ENCODE measurements around the gene GRAMD4.

Gene GRAMD4, protein sequence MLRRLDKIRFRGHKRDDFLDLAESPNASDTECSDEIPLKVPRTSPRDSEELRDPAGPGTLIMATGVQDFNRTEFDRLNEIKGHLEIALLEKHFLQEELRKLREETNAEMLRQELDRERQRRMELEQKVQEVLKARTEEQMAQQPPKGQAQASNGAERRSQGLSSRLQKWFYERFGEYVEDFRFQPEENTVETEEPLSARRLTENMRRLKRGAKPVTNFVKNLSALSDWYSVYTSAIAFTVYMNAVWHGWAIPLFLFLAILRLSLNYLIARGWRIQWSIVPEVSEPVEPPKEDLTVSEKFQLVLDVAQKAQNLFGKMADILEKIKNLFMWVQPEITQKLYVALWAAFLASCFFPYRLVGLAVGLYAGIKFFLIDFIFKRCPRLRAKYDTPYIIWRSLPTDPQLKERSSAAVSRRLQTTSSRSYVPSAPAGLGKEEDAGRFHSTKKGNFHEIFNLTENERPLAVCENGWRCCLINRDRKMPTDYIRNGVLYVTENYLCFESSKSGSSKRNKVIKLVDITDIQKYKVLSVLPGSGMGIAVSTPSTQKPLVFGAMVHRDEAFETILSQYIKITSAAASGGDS

DNA sequence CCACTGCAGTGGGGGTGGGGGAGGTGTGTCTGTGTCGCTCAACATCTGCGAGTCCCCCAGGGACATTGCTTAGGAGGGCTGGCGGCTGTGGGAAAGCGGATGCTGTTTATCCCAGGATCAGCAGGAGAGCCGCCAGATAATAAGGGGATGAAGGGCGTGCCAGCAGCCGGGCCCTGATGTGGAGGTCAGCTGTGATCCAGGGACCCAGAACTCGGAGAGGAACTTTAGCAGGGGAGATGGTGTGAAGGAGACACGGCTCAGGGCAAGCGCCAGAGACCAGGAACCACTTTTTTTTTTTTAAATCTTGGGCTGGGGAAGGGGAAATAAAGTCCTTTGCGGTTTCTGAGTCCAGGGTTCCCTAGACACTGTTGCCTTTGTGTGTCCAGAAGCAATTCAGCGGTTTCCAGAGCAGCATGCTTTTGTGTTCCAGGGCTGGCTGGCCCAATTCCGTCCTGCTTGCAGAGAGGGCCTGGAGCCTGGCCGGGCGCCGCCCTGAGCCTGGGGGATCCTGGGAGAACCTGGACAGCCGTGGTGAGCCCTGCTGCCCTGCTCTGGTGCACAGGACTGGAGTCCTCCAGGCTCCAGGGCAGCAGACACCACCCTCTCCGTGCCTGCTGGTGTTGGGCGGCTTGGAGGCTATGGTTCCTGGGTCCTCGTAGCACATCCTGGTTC lies at the start of gene GRAMD4:
Gene GRAMD4, plus strand, starts transcription at position 557 of the 672 bp plus-strand sequence. CDS start 6,414 bp downstream, outside the sequence.
- DNase-seq: no peak
- in situ Hi-C loops (cut with HindIII; ENCODE audit: low pct_ligation_motif_present, low pct_unique_long_range_greater_than_20kb, low sequenced_read_pairs): no loop called here

DNA sequence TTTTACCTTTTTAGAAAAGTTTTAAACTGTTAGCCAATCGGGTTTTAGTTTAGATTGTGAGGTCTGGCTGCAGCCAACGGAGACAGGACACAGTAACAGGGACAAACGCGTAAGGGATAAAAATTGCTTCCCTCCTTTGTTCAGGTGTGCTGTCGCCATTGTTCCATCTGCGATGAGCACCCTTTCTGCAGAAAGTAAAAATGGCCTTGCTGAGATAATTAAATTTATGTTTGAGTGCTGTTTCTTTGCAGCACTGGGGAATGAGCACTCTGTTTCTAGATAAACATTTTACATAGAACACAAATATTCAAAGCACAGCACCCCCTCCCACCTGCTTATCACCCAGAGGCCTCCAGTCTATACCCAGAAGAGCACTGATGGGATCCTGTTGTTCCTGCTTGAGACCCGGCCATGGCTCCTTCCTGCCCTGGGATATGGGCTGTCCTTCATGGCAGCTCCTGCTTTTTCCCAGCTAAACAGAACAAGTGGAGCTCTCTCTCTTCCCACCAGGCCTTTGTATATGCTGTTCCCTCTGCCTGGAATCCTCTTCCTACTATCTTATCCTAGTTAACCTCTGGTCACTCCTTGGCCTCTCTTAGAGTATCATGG lies 48.4 kb upstream of the GRAMD4 start:
- in situ Hi-C loops (cut with HindIII; ENCODE audit: low pct_ligation_motif_present, low pct_unique_long_range_greater_than_20kb, low sequenced_read_pairs): no loop called here
- no peak for DNase-seq

DNA sequence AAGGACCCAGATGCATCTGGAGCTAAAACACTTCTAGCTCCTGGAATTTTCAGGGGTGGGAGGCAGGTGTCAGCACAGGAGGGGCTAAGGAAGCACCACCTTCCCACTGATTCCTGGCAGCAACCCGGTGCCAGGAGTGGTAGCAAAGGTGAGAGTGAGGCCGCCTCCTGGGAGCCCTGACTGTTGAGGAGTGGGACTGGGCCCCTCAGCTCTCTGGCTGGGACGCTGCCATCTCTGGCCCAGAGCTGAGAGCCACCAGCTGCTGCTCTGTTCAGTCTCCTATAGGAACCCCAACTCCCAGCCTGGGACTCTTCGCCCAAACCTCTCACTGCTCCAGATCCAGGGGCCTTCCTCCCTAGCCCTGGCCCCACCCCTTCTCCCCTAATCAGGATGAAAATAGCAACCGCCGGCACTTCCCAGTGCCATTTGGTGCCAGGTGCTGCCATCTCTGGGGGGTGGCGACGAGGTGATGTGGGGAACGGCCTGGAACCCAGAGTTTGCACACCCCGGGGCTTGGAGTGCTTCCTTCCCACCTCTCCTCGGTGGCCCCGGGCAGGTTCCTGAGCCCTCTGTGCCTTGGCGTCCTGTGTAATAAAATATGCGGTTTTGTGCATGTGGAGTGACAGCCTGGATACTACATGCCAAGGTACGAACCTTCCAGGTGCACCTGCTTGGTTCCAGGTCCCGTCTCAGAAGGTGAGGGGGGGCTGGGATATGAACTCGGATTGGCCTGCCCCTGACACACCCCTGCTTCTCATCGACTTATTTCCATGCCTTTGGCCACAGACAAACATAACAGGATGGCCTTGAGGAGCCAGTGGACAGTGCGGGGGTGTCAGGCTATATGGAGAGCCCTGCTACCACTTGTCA lies 47.0 kb upstream of the GRAMD4 start:
- in situ Hi-C loops (cut with HindIII; ENCODE audit: low pct_ligation_motif_present, low pct_unique_long_range_greater_than_20kb, low sequenced_read_pairs): no loop called here
- DNase-seq: no peak

DNA sequence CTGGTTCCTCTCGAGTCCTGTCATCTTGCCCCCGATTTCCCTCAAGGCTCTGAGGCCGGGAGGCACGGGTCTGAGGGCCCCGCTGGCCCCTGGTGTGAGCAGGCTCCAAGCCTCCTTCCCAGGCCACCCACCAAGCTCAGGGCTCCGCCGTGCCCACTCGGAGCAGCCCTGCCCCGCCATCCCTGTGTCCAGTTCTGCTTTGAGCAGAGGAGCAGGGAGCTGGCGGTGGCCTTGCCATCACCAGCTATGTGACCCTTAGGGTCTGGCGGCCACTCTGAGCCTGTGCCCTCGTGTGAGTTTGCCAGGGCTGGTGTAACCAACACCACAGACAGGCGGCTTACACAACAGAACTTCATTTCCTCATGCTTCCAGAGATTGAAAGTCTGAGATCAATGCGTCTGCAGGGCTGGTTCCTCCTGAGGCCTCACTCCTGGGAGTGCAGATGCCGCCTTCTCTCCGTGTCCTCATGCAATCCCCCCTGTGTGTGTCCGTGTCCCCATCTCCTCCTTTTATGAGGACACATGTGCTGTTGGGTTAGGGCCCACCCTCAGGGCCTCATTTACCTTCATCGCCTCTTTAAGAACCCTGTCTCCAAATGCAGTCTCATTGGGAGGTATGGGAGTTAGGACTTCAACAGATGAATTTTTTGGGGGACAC lies 46.3 kb upstream of the GRAMD4 start:
- no peak for DNase-seq
- in situ Hi-C loops (cut with HindIII; ENCODE audit: low pct_ligation_motif_present, low pct_unique_long_range_greater_than_20kb, low sequenced_read_pairs): no loop called here

DNA sequence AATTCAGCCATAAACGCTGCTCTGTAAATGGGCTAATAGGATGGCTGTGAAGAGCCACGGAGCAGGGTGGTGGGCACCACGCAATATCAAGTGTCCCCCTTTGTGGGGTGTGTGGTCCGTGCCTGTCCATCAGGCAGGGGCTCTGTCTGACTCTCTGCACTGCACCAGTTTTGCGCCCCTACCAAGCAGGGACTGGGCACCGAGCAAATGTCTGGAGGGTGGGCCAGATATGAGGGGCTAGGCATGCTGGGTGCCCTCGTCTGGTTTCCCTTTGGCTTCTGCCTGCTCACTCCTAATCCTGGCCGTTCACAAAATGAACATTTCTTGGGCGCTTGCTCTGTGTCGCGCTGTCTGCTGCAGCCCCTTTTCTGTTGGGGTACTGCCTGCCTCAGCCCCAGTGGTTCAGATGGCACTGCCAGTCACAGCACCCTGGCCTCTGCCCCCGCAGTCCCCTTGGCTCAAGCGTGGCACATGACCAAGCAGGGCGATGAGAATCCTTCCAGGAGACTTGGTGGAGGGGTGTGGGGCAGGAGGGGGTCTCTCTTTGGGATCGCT lies 45.7 kb upstream of the GRAMD4 start:
- in situ Hi-C loops (cut with HindIII; ENCODE audit: low pct_ligation_motif_present, low pct_unique_long_range_greater_than_20kb, low sequenced_read_pairs): no loop called here
- no peak for DNase-seq

DNA sequence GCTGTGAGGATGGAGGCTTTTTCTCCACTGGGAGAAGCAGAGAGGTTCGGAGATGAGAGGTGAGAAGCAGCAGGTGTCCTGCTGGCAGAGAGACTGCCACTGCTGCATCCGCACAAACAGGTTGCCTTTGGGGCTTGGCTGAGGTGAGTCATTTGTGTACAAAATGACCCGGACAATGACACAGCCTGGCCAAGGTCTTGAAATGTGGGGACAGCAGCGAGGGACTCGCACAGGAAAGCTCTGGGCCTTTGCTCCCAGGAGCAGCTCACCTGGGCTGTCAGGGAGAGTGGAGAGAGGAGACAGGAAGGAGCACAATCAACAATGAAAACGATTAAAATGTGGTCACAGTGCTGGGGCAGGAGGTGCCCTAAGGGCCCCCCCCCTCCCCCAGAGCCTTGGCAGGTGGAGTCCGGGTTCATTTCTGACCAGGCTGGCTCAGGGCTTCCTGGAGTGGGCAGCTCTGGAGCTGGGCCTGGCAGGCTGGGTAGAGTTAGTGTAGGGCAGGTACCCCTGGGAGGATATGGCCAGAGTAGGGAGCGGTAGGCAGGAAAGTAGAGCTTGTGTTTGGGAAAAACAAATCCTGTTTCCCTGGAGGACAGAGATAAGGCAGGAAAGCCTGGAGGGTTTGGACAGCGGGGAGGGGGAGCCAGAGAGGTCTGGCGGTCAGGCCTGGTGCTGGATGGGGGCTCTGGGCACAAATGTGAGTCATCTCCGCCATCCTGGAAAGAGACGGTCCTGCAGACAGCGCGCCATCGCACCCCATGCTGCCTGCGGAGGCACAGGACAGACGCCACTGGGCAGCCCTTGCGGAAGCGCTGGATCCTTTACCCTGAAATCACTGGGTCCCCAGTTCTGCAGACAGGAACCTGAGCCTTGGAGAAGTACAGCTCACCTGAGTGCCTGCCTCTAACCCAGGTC lies 44.9 kb upstream of the GRAMD4 start:
- no peak for DNase-seq
- in situ Hi-C loops (cut with HindIII; ENCODE audit: low pct_ligation_motif_present, low pct_unique_long_range_greater_than_20kb, low sequenced_read_pairs): no loop called here

DNA sequence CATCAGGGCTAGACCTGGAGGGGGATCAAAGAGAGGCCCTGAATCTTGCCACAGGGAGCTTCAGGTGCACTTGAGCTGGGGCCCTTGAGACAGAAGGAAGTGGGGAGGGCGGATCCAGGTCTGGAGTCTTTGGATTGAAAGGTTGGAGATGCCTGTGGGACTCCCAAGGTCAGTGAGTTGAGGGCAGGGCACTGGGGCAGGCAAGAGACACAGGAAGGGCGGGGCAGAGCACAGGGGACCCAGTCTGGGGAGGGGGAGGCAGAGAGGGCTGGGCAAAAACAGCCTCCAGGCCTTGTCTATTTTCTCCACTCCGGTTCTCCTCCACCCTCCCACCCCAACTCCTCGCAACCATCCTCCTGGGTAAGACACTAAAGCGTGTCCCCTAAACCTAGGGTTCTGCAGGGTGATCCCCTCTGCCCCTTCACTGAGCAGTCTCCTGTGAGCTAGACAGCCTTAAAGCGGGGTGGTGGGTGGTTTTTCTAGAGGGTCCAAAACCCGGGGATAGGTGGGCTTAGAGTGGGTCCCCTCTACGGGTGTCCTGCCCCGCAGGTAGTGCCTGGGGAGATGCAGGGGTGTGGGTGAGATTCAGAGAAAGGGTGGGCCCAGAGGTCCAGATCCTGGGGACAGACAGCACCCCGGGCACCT lies 44.2 kb upstream of the GRAMD4 start:
- no peak for DNase-seq
- in situ Hi-C loops (cut with HindIII; ENCODE audit: low pct_ligation_motif_present, low pct_unique_long_range_greater_than_20kb, low sequenced_read_pairs): no loop called here

DNA sequence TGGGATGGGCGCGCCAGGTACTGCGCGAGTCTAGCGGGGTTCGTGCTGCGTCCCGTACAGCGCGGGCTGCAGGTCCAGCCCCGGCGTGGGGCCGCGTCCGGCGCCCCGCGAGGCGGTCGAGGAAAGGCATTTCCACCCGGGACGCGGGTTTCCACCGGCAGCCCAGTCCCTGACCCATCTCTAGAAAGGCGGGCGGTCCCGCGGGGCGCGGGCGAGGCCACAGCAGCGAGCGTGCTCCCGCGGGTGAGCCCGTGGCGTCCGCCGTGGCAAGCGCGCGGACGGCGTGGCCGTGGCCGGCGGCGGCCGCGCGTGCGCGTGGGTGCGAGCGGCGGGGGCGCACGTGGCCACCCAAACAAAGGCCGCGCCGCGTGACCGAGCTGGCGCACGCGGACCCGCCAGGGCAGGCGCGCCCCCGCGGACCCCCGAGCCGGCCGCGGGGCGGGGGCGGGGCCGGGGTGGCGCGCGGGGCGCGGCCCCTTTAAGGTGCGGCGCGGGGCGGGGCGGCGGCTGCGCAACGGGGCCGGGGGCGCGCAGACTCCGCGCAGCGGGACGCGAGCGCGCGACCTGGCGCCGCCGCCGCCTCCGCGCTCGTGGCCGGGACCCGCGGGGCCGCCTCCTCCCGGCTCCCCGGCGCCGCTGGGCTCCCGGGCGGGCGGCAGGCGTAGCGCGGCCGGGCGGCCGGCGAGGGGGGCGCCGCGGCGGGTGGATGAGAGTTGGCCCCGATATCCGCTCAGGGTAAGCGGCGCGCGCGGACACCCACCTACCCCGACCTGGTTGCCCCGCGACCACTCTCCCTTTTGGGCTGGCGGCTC lies 43.4 kb upstream of the GRAMD4 start:
- peak; percentile 48 for DNase-seq
- in situ Hi-C loops (cut with HindIII; ENCODE audit: low pct_ligation_motif_present, low pct_unique_long_range_greater_than_20kb, low sequenced_read_pairs): no loop called here

DNA sequence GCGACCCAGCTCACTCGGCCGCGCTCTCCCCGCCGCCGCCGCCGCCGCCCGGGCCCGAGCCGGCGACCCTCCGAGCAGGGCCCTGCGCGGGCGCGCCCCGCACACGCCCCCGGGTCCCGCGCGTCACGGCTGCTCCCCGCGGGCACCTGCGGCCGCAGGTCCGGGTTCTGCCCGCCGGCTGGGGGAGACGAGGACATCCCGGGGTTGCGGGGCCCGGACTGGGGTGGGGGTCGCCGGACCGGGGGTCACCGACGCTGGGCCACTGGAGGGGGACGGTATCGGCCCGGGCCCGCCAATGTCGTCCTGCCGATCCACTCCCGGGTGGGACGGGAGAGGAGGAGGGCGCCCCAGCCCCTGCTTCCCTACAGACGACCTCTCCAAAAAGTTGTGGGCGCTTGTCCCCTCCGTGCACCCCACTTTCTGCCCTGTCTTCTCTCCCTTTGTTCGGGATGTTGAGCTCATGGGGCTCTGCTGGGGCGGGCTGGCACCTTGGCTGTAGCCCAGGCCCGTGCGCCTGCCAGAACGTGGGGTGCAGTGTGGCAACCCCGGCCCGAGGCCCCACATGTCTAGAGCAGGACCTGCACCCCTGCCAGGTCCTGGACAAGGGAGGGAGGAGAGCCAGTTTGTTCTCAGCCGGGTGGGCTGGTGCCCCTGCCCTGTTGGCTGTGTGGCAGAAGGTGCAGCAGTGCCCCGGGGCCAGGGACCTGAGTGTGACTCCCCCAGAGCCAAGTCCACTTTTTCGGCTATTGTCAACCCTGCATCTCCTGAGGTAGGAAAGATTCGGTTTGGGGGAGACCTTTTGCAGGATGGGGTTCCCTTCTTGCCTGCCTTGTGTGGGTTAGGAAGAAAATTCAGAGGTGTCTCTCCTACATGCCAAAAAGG lies 42.6 kb upstream of the GRAMD4 start:
- in situ Hi-C loops (cut with HindIII; ENCODE audit: low pct_ligation_motif_present, low pct_unique_long_range_greater_than_20kb, low sequenced_read_pairs): no loop called here
- no peak for DNase-seq

DNA sequence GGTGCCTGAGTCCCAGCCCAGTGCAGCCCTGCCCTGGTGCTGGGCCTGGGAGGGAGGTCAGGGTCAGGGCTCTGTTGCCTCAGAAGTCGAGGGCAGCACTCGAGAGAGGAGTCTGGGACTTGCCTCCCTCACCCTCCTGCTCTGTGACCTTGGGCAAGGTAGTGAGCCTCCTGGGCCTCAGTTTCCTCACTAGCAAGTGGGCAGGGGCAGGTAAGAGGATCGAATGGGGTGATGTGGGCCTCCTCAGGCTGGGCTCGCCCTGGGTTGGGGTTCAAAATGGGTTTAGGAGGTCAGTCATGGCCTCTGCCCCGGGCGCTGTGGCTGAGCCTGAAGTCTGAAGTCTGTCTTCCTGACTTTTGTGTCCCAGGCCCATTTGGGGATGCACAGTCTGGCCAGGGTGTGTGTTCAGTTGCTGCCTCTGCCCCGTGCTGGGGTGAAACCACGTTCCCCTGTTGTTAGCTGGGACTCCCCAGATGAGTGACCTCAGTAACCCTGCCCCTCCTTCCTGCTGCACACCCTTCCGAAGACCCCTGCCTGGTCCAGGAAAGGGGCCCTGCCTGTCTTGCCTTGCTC lies 41.8 kb upstream of the GRAMD4 start:
- DNase-seq: no peak
- in situ Hi-C loops (cut with HindIII; ENCODE audit: low pct_ligation_motif_present, low pct_unique_long_range_greater_than_20kb, low sequenced_read_pairs): no loop called here

DNA sequence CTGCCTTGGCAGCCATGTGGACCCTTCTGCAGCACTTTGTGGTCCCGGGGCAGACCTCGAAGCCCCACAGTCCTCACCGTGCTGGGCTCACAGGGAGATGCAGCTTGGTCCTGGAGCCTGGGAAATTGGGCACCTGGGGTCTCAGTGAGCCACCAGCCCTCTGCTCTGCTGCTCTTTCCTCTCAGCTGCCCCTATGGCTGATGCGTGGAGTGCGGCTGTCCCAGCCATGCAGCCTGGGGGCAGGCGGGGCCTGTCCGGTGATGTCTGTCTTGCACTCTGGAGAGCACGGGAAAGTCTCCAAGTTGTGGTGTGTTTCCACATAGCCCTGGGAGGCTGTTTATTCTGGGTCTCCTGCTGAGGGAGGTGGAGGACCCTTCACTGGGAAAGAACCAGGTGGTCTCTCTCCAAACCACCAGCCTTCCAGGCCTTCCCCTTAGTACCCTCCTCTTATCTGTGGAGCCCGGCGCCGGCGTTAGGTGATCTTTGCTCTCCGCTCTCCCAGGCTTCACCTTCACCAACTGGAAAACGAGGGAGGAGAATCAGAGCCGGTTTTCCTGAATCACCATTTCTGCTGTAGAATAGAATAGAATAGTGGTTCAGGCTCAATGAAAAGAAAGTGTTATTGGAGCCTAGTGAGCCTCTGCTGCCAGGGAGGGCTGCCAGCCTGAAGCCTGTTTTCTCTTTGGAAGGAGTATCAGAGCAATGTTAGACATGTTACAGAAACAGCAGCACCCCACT lies 41.2 kb upstream of the GRAMD4 start:
- no peak for DNase-seq
- in situ Hi-C loops (cut with HindIII; ENCODE audit: low pct_ligation_motif_present, low pct_unique_long_range_greater_than_20kb, low sequenced_read_pairs): no loop called here

DNA sequence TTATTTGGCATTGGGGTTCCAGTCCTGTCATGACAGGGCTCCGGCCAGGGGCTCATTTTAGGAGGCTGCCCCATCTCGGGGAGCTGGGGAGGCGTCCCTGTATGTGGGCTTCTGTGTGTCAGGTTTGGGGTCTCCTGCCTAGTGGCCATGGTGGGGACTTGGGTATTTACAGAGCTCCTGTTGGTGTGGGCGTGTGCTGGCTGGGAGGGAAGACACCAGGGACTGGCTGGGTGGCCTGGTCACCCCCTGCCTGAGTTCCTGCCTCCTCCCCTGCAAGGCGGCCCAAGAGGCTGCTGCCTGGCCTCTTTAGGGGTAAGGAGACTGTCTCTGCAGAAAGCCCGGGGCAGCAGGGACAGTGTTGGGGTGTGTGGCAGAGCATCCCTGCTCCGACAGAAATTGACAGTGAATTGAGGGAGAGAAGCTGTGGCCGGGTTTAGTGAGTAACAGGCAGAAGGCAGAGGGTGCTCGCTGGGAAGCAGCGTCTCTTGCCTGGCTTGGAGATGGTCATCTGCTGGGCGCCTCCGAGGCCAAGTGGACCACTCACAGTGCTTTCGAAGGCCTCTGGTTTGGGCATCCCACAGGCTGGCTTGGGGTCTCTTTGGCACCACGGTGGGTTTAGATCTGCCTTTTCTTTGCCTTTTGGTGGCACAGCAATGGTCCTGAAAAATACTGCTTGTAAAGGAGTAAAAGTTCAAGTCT lies 40.3 kb upstream of the GRAMD4 start:
- in situ Hi-C loops (cut with HindIII; ENCODE audit: low pct_ligation_motif_present, low pct_unique_long_range_greater_than_20kb, low sequenced_read_pairs): no loop called here
- no peak for DNase-seq

DNA sequence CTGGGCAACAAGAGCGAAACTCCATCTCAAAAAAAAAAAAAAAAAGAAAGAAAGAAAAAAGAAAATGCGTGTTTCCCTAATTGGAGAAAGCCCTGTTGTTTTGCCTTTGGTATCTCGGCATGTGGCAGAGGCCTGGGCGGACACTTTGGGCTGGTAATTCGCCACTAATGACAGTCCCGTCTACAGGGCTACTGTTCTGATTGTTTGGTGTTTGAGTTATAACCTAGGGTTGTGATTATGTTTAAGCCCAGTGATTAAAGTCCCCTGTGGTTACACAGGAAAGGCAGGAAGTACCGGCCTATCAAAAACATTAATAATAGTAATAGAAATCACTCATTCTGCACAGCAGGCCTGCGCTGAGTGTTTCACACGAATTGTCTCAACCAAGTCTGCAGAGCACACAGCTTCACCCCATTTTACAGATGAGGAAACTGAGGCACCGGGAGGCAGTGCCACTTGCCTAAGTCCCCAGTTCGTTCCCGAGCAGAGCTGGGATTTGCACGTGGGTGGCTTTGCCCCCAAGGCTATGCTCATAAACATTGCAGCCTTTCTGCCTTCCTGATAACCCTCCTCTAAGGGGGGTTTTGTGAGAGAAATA lies 39.1 kb upstream of the GRAMD4 start:
- in situ Hi-C loops (cut with HindIII; ENCODE audit: low pct_ligation_motif_present, low pct_unique_long_range_greater_than_20kb, low sequenced_read_pairs): no loop called here
- DNase-seq: no peak

Data from ACHN (cell line).